GM13976 (cell line): Measurements from ENCODE around the gene DCC.

ENCODE experiments used
- DNase-seq: peaks from one replicate; pipeline ENCODE4 v3.0.0; 2012; ENCODE audit warnings: low spot score
- CTCF ChIP-seq: IDR thresholded peaks from 2 replicates; pipeline ENCODE4 v1.5.1; 2012; ENCODE audit warnings: borderline replicate concordance, mild to moderate bottlenecking; ENCODE audit not compliant: insufficient read depth; ENCODE audit errors: extremely low read depth, missing control alignments, control extremely low read depth
- in situ Hi-C: fragments of 300-500 bp; cut with MboI; formaldehyde crosslinking; loops from one replicate; pipeline ENCODE4 v1.12.0; 2022; ENCODE audit warnings: low sequenced_read_pairs, mixed read lengths, inconsistent platforms; ENCODE audit not compliant: unreplicated experiment

The DCC gene

GRCh38 chr18:52339891-52340371, at the start of gene DCC:
Gene DCC, plus strand, starts transcription at chr18:52340197. Its CDS starts 591 bp downstream, at chr18:52340788.
- in situ Hi-C loops: loop anchor here (25.0 kb wide), 1 partner anchor 347 kb away; no protein-coding TSS in a partner anchor
- peak; percentile 32 for TF ChIP-seq CTCF
- DNase-seq: no peak

- no peak for TF ChIP-seq CTCF
- in situ Hi-C loops: no loop called here
- no peak for DNase-seq
These were observed 29.3 kb upstream of the DCC start for GRCh38 chr18:52310651-52311050.

- TF ChIP-seq CTCF: no peak
- in situ Hi-C loops: no loop called here
- no peak for DNase-seq
These were observed 28.7 kb upstream of the DCC start for GRCh38 chr18:52311331-52311730.

GRCh38 chr18:52312346-52312745, 27.7 kb upstream of the DCC start:
- in situ Hi-C loops: no loop called here
- TF ChIP-seq CTCF: no peak
- no peak for DNase-seq

GRCh38 chr18:52313213-52313612, 26.8 kb upstream of the DCC start:
- no peak for TF ChIP-seq CTCF
- in situ Hi-C loops: no loop called here
- DNase-seq: no peak

GRCh38 chr18:52319424-52319983, 20.5 kb upstream of the DCC start:
- in situ Hi-C loops: no loop called here
- no peak for TF ChIP-seq CTCF
- DNase-seq: no peak
